Measurements from ENCODE around the gene STAT4.

DNA sequence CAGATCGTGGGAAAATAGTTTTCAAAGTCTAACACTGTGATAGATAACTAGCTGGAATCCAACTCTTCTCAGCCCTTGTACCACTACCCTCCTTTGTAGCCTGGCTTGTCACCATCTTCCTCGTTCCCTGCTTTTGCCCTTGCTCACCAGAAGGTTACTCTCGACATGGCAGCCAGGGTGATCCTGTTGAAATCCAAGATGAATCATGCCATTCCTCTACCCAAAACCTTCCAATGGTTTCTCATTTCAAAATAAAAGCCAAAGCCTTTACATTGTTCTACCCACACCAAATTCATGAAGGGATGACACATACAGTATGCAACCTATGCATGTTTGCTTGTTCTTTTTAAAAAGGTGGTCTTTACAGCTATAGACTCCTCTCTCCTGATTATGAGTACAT is 45.7 kb downstream of the STAT4 start:
- TF ChIP-seq POLR2A (IDR thresholded peaks at IDR 0.05) (no peak), POLR2AphosphoS5 (IDR thresholded peaks at IDR 0.05) (no peak)
- TF ChIP-seq, protein P1, sequence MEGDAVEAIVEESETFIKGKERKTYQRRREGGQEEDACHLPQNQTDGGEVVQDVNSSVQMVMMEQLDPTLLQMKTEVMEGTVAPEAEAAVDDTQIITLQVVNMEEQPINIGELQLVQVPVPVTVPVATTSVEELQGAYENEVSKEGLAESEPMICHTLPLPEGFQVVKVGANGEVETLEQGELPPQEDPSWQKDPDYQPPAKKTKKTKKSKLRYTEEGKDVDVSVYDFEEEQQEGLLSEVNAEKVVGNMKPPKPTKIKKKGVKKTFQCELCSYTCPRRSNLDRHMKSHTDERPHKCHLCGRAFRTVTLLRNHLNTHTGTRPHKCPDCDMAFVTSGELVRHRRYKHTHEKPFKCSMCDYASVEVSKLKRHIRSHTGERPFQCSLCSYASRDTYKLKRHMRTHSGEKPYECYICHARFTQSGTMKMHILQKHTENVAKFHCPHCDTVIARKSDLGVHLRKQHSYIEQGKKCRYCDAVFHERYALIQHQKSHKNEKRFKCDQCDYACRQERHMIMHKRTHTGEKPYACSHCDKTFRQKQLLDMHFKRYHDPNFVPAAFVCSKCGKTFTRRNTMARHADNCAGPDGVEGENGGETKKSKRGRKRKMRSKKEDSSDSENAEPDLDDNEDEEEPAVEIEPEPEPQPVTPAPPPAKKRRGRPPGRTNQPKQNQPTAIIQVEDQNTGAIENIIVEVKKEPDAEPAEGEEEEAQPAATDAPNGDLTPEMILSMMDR (IDR thresholded peaks at IDR 0.05) = no peak

All from transverse colon (tissue), 4 donors.